Nephron (organoid): ENCODE measurements around the gene KSR1.

Source experiments
- H3K27ac Mint-ChIP-seq, 3 experiments: 2 replicates each; pipeline ENCODE4 v1.8.0; 2020; ENCODE audit warnings: mixed read lengths in 3 of 3, mild to moderate bottlenecking in 2 of 3, moderate library complexity in 1 of 3
- H3K27me3 Mint-ChIP-seq: 2 replicates; pipeline ENCODE4 v1.8.0; 2021; ENCODE audit warnings: low read depth, mild to moderate bottlenecking, moderate library complexity, mixed read lengths
- H3K36me3 Mint-ChIP-seq: 2 replicates; pipeline ENCODE4 v1.8.0; 2020; ENCODE audit warnings: low read depth, mixed read lengths
- H3K4me1 Mint-ChIP-seq: 2 replicates; pipeline ENCODE4 v1.8.0; 2020; ENCODE audit warnings: mixed read lengths
- H3K4me3 Mint-ChIP-seq, 3 experiments: 2 replicates each; pipeline ENCODE4 v1.8.0; 2020; ENCODE audit warnings: mild to moderate bottlenecking in 3 of 3, mixed read lengths in 3 of 3, moderate library complexity in 2 of 3
- H3K9me3 Mint-ChIP-seq: 2 replicates; pipeline ENCODE4 v1.8.0; 2020; ENCODE audit warnings: mixed read lengths
- CTCF ChIP-seq, 3 experiments: fragments of 200-600 bp; sonication (generic); IDR thresholded peaks; one replicate each; pipeline ENCODE4 v1.5.0; 2021; ENCODE audit warnings: antibody characterized with exemption in 3 of 3; ENCODE audit not compliant: unreplicated experiment in 3 of 3

The KSR1 gene

GRCh38 chr17:27577121-27577761, 121.0 kb downstream of the KSR1 start:
- TF ChIP-seq CTCF (IDR thresholded peaks at IDR 0.05; ENCODE audit: unreplicated experiment in 3 of 3): no peak
- no peaks in the 10 kb centered on the region for H3K9me3 Mint-ChIP-seq

GRCh38 chr17:27577884-27578717, 121.9 kb downstream of the KSR1 start:
- TF ChIP-seq CTCF (IDR thresholded peaks at IDR 0.05; ENCODE audit: unreplicated experiment in 3 of 3): no peak
- Mint-ChIP-seq H3K4me1 (peaks cover 71% of the 10 kb centered on the region), H3K27ac (peak overlapping the region; percentile 90 to 93 (median 92)), H3K9me3 (no peaks in the 10 kb centered on the region), H3K4me3 (peak overlapping the region in 2 of 3 experiments; percentile 75 to 87), H3K36me3 (peaks cover under 1% of the 10 kb centered on the region), H3K27me3 (no peaks in the 10 kb centered on the region)

More at GRCh38 chr17:27577121-27577761, 121.0 kb downstream of the KSR1 start:
- Mint-ChIP-seq H3K36me3 (no peaks in the 10 kb centered on the region), H3K4me1 (peaks cover 77% of the 10 kb centered on the region), H3K4me3 (peak overlapping the region; percentile 32 to 87 (median 72)), H3K27me3 (no peaks in the 10 kb centered on the region), H3K27ac (peak overlapping the region; percentile 63 to 92 (median 86))

DNA sequence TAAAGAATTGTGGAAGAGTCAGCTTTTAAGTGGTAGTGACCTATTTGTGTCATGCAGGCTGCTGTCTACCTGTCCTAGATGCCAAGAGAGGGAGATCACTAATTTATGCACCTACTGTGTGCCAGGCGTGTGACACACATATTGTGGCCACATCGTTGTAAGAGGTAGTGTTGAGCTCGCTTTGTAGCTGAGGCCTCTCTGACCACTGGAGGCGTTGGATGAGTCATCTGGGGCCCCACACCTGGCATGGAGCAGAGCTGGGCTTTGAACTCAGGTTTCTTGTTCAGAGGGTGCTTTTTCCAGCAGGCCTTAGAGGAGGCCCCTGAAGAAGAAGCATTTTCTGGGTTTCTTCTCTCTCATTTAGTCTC, 122.5 kb downstream of the KSR1 start:
- Mint-ChIP-seq H3K27ac (peak overlapping the region; percentile 90 to 93 (median 92)), H3K4me3 (peak overlapping the region in 2 of 3 experiments; percentile 50 to 87), H3K9me3 (no peaks in the 10 kb centered on the region), H3K4me1 (peaks cover 71% of the 10 kb centered on the region), H3K36me3 (peaks cover 6% of the 10 kb centered on the region), H3K27me3 (no peaks in the 10 kb centered on the region)
- TF ChIP-seq CTCF (IDR thresholded peaks at IDR 0.05; ENCODE audit: unreplicated experiment in 3 of 3): no peak

DNA sequence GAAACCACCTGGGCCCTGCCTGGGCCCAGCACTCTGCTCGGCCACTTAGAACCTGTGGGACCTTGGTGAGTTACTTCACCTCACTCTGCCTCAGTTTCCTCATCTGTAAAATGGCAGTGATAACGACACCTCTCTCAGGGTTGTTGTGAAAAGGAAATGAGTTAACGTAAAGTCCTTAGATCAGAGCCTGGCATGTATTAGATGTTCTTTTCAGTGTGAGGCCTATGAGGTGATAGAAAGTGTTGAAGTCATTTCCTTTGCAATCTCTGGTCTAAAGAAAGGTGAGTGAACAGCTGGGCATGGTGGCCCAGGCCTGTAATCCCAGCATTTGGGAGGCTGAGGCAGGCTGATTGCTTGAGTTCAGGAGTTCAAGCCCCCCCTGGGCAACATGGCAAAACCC, 123.1 kb downstream of the KSR1 start:
- peaks cover 10% of the 10 kb centered on the region for H3K36me3 Mint-ChIP-seq
- H3K4me1 Mint-ChIP-seq: peaks cover 69% of the 10 kb centered on the region
- H3K27me3 Mint-ChIP-seq: no peaks in the 10 kb centered on the region
- H3K4me3 Mint-ChIP-seq: peak overlapping the region in 1 of 3 experiments; percentile 44
- H3K9me3 Mint-ChIP-seq: no peaks in the 10 kb centered on the region
- TF ChIP-seq CTCF (IDR thresholded peaks at IDR 0.05; ENCODE audit: unreplicated experiment in 3 of 3): no peak
- peak overlapping the region in 1 of 3 experiments; percentile 18 for H3K27ac Mint-ChIP-seq

DNA sequence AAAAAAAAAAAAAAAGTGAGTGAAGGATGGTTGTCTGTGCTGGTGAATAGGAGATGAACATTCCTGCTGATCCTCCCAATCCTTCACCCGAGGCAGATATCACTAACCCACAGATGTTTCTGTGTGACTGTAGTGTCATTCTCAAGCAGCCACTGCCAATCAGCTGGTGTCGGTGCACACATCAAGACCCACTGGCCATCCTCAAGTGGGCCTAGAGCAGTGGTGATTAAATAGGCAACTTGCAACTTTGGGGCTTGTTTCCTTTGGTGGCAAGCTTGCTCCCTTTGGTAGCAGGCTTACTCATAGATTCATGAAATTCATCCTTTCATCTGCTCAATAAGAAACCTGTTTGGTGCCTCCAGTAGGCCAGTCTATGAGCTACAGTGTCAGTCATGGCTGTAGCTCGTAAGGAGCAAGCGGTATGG, 123.7 kb downstream of the KSR1 start:
- Mint-ChIP-seq H3K4me1 (peaks cover 63% of the 10 kb centered on the region), H3K4me3 (no peak overlapping the region), H3K27me3 (no peaks in the 10 kb centered on the region), H3K27ac (no peak overlapping the region), H3K36me3 (peaks cover 10% of the 10 kb centered on the region), H3K9me3 (no peaks in the 10 kb centered on the region)
- no peak for TF ChIP-seq CTCF (IDR thresholded peaks at IDR 0.05; ENCODE audit: unreplicated experiment in 3 of 3)
